ENCODE results near the gene TMEM123.

- TF ChIP-seq CTCF (conservative IDR thresholded peaks at IDR 0.05; ENCODE audit: low read length) (no peak), EZH2phosphoT487 (IDR thresholded peaks at IDR 0.05; ENCODE audit: borderline replicate concordance) (no peak)
Measured at GRCh38 chr11:102428696-102429095, 23.9 kb downstream of the TMEM123 start.

Measured in Loucy (cell line).